ENCODE results near the gene TMIGD1. TPM values are rescaled to one million over a fixed set of nuclear protein-coding genes. Genes with fewer than 3 reads are reported as not detected.

Gene TMIGD1
- total and polyA plus RNA-seq, 8 donors: not detected

- intact Hi-C loops (cut with DNase I): no loop called here
- H3K36me3 ChIP-seq: no peaks in the 10 kb centered on the region
- no peak for TF ChIP-seq CTCF (IDR thresholded peaks at IDR 0.05)
- H3K27me3 ChIP-seq: no peaks in the 10 kb centered on the region
- H3K9me3 ChIP-seq: no peaks in the 10 kb centered on the region
- no peak for ATAC-seq
- DNase-seq: no peak
- no peaks in the 10 kb centered on the region for H3K4me1 ChIP-seq
- no peak overlapping the region for H3K4me3 ChIP-seq
- no peak overlapping the region for H3K27ac ChIP-seq
Measured at GRCh38 chr17:30309591-30309990, 24.3 kb downstream of the TMIGD1 start.

GRCh38 chr17:30308406-30308805 lies 25.5 kb downstream of the TMIGD1 start:
- Histone ChIP-seq H3K4me3 (no peak overlapping the region), H3K4me1 (no peaks in the 10 kb centered on the region), H3K27me3 (no peaks in the 10 kb centered on the region), H3K9me3 (no peaks in the 10 kb centered on the region), H3K36me3 (no peaks in the 10 kb centered on the region), H3K27ac (no peak overlapping the region)
- TF ChIP-seq CTCF (IDR thresholded peaks at IDR 0.05): no peak
- ATAC-seq: peak; percentile 86
- intact Hi-C loops (cut with DNase I): no loop called here
- peak in 1 of 4 donors; percentile 32 for DNase-seq

GRCh38 chr17:30304778-30305177 lies 29.1 kb downstream of the TMIGD1 start:
- Histone ChIP-seq H3K4me3 (no peak overlapping the region), H3K9me3 (no peaks in the 10 kb centered on the region), H3K4me1 (no peaks in the 10 kb centered on the region), H3K27me3 (no peaks in the 10 kb centered on the region), H3K36me3 (no peaks in the 10 kb centered on the region), H3K27ac (no peak overlapping the region)
- DNase-seq (no peak), ATAC-seq (no peak)
- intact Hi-C loops (cut with DNase I): no loop called here
- no peak for TF ChIP-seq CTCF (IDR thresholded peaks at IDR 0.05)

GRCh38 chr17:30302241-30302640 lies 31.6 kb downstream of the TMIGD1 start:
- Histone ChIP-seq H3K4me1 (no peaks in the 10 kb centered on the region), H3K27me3 (no peaks in the 10 kb centered on the region), H3K36me3 (no peaks in the 10 kb centered on the region), H3K4me3 (no peak overlapping the region), H3K9me3 (no peaks in the 10 kb centered on the region), H3K27ac (no peak overlapping the region)
- no peak for TF ChIP-seq CTCF (IDR thresholded peaks at IDR 0.05)
- ATAC-seq: no peak
- intact Hi-C loops (cut with DNase I): no loop called here
- DNase-seq: no peak

DNA sequence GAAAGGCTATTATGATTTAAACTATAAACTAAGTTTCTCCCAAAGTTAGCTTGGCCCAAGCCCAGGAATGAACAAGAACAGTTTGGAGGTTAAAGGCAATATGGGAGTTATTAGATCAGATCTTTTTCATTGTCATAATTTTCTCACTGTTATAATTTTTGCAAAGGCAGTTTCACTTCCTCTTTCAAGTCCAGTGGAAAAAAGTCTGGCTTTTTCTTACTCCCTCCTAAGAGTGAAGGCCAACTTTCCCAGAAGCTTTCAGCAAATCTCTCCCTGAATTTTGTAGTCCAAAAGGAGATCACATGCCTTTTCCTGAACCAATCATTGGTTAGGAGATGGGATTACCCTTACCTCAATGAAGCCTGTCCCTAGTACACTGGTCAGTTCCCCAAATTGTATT lies 33.0 kb downstream of the TMIGD1 start:
- DNase-seq: no peak
- Histone ChIP-seq H3K36me3 (no peaks in the 10 kb centered on the region), H3K27ac (no peak overlapping the region), H3K27me3 (no peaks in the 10 kb centered on the region), H3K4me3 (no peak overlapping the region), H3K4me1 (no peaks in the 10 kb centered on the region), H3K9me3 (no peaks in the 10 kb centered on the region)
- no peak for TF ChIP-seq CTCF (IDR thresholded peaks at IDR 0.05)
- intact Hi-C loops (cut with DNase I): no loop called here
- no peak for ATAC-seq

Measured in left lung (tissue), 10 donors.